Hepatocyte (in vitro differentiated cells): Measurements from ENCODE around the gene ADAMTS2. TPM values are rescaled to one million over a fixed set of nuclear protein-coding genes. Genes with fewer than 3 reads are reported as not detected.

Source experiments
- DNase-seq: peaks from one replicate; pipeline ENCODE4 v3.0.0-alpha.2; 2016; ENCODE audit warnings: low spot score
- H2AFZ ChIP-seq: fragments of 200-600 bp; sonication (generic); 2 replicates; pipeline ENCODE4 v1.6.0; 2016; ENCODE audit warnings: antibody characterized with exemption, mild to moderate bottlenecking
- H3K27ac ChIP-seq: fragments of 200-600 bp; sonication (generic); 2 replicates; pipeline ENCODE4 v1.5.1; 2016; ENCODE audit warnings: mild to moderate bottlenecking
- H3K27me3 ChIP-seq: fragments of 200-600 bp; sonication (generic); 2 replicates; pipeline ENCODE4 v1.6.1; 2016
- H3K36me3 ChIP-seq: fragments of 200-600 bp; sonication (generic); replicated peaks from 2 replicates; pipeline ENCODE4 v1.5.1; 2016; ENCODE audit warnings: low read depth; ENCODE audit not compliant: insufficient read depth
- H3K4me1 ChIP-seq: fragments of 200-600 bp; sonication (generic); 2 replicates; pipeline ENCODE4 v1.5.1; 2016; ENCODE audit warnings: mild to moderate bottlenecking, moderate library complexity; ENCODE audit not compliant: insufficient read depth
- H3K4me2 ChIP-seq: fragments of 200-600 bp; sonication (generic); 2 replicates; pipeline ENCODE4 v1.6.0; 2016
- H3K4me3 ChIP-seq: fragments of 200-600 bp; sonication (generic); 2 replicates; pipeline ENCODE4 v1.5.1; 2016; ENCODE audit warnings: mild to moderate bottlenecking
- H3K79me2 ChIP-seq: fragments of 200-600 bp; sonication (generic); 2 replicates; pipeline ENCODE4 v1.6.0; 2017; ENCODE audit warnings: mild to moderate bottlenecking
- H3K9me2 ChIP-seq: fragments of 200-600 bp; sonication (generic); replicated peaks from 2 replicates; pipeline ENCODE4 v1.6.0; 2017; ENCODE audit warnings: mild to moderate bottlenecking; ENCODE audit not compliant: insufficient read depth
- H3K9me3 ChIP-seq: fragments of 200-600 bp; sonication (generic); 2 replicates; pipeline ENCODE4 v1.5.1; 2016; ENCODE audit warnings: low read depth, mild to moderate bottlenecking
- H4K20me1 ChIP-seq: fragments of 200-600 bp; sonication (generic); 2 replicates; pipeline ENCODE4 v1.6.0; 2016; ENCODE audit warnings: mild to moderate bottlenecking; ENCODE audit not compliant: insufficient read depth, poor library complexity, severe bottlenecking
- CTCF ChIP-seq: fragments of 200-600 bp; sonication (generic); IDR thresholded peaks from 2 replicates; pipeline ENCODE4 v1.5.1; 2016; ENCODE audit warnings: antibody characterized with exemption, mild to moderate bottlenecking; ENCODE audit not compliant: poor library complexity
- EZH2 ChIP-seq: fragments of 200-600 bp; sonication (generic); IDR thresholded peaks from 2 replicates; pipeline ENCODE4 v1.6.1; 2016; ENCODE audit warnings: antibody characterized with exemption, mild to moderate bottlenecking, borderline replicate concordance
- EZH2phosphoT487 ChIP-seq: fragments of 200-600 bp; sonication (generic); IDR thresholded peaks from one replicate; pipeline ENCODE4 v1.6.1; 2018; ENCODE audit warnings: antibody characterized with exemption, mild to moderate bottlenecking, low read depth, moderate library complexity; ENCODE audit not compliant: unreplicated experiment, severe bottlenecking
- WGBS: methylation state at CpG from one replicate; pipeline ENCODE4 v1.1.6; 2016; ENCODE audit warnings: low lambda C conversion rate; ENCODE audit errors: missing lambda C conversion rate; 5-methylcytosine and 5-hydroxymethylcytosine counted together
- polyA plus RNA-seq: library from polyadenylated mRNA; unstranded; fragments of >200 nt; fragmentation: Nextera tagmentation; extraction: Ambion mirVana; gene quantifications from 2 replicates; pipeline ENCODE4 v1.2.1, GENCODE V29; 2016
- total RNA-seq: library from RNA; depleted of rRNA; stranded (reverse); fragments of >200 nt; gene quantifications from 2 replicates; pipeline ENCODE4 v1.2.3, GENCODE V29; 2014

Gene ADAMTS2
- total and polyA plus RNA-seq, 2 experiments from 2014 or later = 55.4 to 78.8 TPM

- Histone ChIP-seq H3K79me2 (no peaks in the 10 kb centered on the region), H3K36me3 (no peaks in the 10 kb centered on the region), H3K27me3 (no peaks in the 10 kb centered on the region), H3K9me3 (no peaks in the 10 kb centered on the region), H3K27ac (no peak overlapping the region), H4K20me1 (peaks cover 5% of the 10 kb centered on the region), H3K4me1 (no peaks in the 10 kb centered on the region), H3K9me2 (no peaks in the 10 kb centered on the region), H3K4me2 (no peak overlapping the region), H2AFZ (no peak overlapping the region), H3K4me3 (no peak overlapping the region)
- WGBS = 88% methylated on average over 12 of the region's 12 CpGs
- no peak for DNase-seq
- TF ChIP-seq EZH2phosphoT487 (no peak), CTCF (no peak), EZH2 (no peak)
These were observed 140.0 kb downstream of the ADAMTS2 start for GRCh38 chr5:179205277-179205676.

GRCh38 chr5:179204572-179204971 lies 140.7 kb downstream of the ADAMTS2 start:
- H3K9me3 ChIP-seq = no peaks in the 10 kb centered on the region
- 92% methylated on average over 18 of the region's 21 CpGs for WGBS
- H4K20me1 ChIP-seq = peaks cover 5% of the 10 kb centered on the region
- H3K4me3 ChIP-seq = no peak overlapping the region
- H3K9me2 ChIP-seq = no peaks in the 10 kb centered on the region
- TF ChIP-seq CTCF (no peak), EZH2phosphoT487 (no peak), EZH2 (no peak)
- no peaks in the 10 kb centered on the region for H3K36me3 ChIP-seq
- no peak for DNase-seq
- no peaks in the 10 kb centered on the region for H3K4me1 ChIP-seq
- no peak overlapping the region for H2AFZ ChIP-seq
- no peaks in the 10 kb centered on the region for H3K27me3 ChIP-seq
- no peaks in the 10 kb centered on the region for H3K79me2 ChIP-seq
- no peak overlapping the region for H3K27ac ChIP-seq
- no peak overlapping the region for H3K4me2 ChIP-seq

GRCh38 chr5:179203248-179203647 lies 142.0 kb downstream of the ADAMTS2 start:
- DNase-seq = no peak
- no peak overlapping the region for H3K27ac ChIP-seq
- 85% methylated on average over 9 of the region's 9 CpGs for WGBS
- H2AFZ ChIP-seq = no peak overlapping the region
- H3K4me3 ChIP-seq = no peak overlapping the region
- no peaks in the 10 kb centered on the region for H3K9me2 ChIP-seq
- H3K9me3 ChIP-seq = no peaks in the 10 kb centered on the region
- H3K79me2 ChIP-seq = no peaks in the 10 kb centered on the region
- H3K27me3 ChIP-seq = no peaks in the 10 kb centered on the region
- no peak for TF ChIP-seq EZH2phosphoT487
- no peak for TF ChIP-seq EZH2
- TF ChIP-seq CTCF = no peak
- no peak overlapping the region for H3K4me2 ChIP-seq
- no peaks in the 10 kb centered on the region for H3K36me3 ChIP-seq
- no peaks in the 10 kb centered on the region for H4K20me1 ChIP-seq
- H3K4me1 ChIP-seq = no peaks in the 10 kb centered on the region

- H3K36me3 ChIP-seq = no peaks in the 10 kb centered on the region
- H3K4me3 ChIP-seq = no peak overlapping the region
- H3K4me1 ChIP-seq = no peaks in the 10 kb centered on the region
- DNase-seq = no peak
- H3K27ac ChIP-seq = no peak overlapping the region
- H4K20me1 ChIP-seq = no peaks in the 10 kb centered on the region
- no peak overlapping the region for H2AFZ ChIP-seq
- no peak for TF ChIP-seq EZH2phosphoT487
- no peak for TF ChIP-seq EZH2
- no peak for TF ChIP-seq CTCF
- no peaks in the 10 kb centered on the region for H3K79me2 ChIP-seq
- H3K27me3 ChIP-seq = no peaks in the 10 kb centered on the region
- no peak overlapping the region for H3K4me2 ChIP-seq
- H3K9me3 ChIP-seq = no peaks in the 10 kb centered on the region
- 75% methylated on average over 12 of the region's 16 CpGs for WGBS
- H3K9me2 ChIP-seq = no peaks in the 10 kb centered on the region
These were observed 143.3 kb downstream of the ADAMTS2 start for GRCh38 chr5:179201986-179202385.
